Peyer's patch (tissue), 4 donors: ENCODE measurements around the gene UBXN11. TPM values are rescaled to one million over a fixed set of nuclear protein-coding genes. Genes with fewer than 3 reads are reported as not detected.
A peak's percentile ranks its signal among the peaks of the same experiment; 100 is the strongest.

Source experiments
- DNase-seq, 3 donors: peaks; one replicate each; pipeline ENCODE4 v3.0.0-alpha.2; 2017 to 2019
- H3K27ac ChIP-seq, 4 donors: fragments of 200-600 bp; sonication (generic); one replicate each; pipeline ENCODE4 v1.5.1; 2016 to 2019
- H3K27me3 ChIP-seq, 2 donors: fragments of 200-600 bp; sonication (generic); one replicate each; pipeline ENCODE4 v1.5.1; 2019
- H3K36me3 ChIP-seq, 3 donors: fragments of 200-600 bp; sonication (generic); one replicate each; pipeline ENCODE4 v1.5.1; 2016 to 2019
- H3K4me1 ChIP-seq, 4 donors: fragments of 200-600 bp; sonication (generic); one replicate each; pipeline ENCODE4 v1.5.1; 2016 to 2019
- H3K4me3 ChIP-seq, 4 donors: fragments of 200-600 bp; sonication (generic); 1 replicate in 3 of 4; 2 replicates in 1 of 4; pipeline ENCODE4 v1.5.1; 2016 to 2019; ENCODE audit warnings: mild to moderate bottlenecking in 1 of 4
- H3K9me3 ChIP-seq, 4 donors: fragments of 200-600 bp; sonication (generic); one replicate each; pipeline ENCODE4 v1.5.1; 2016 to 2019; ENCODE audit warnings: mild to moderate bottlenecking in 1 of 4
- CTCF ChIP-seq, 6 experiments: fragments of 450-650 bp in 4 of 6; fragments of 200-600 bp in 2 of 6; sonication (generic) in 1 of 6; IDR thresholded peaks; one replicate each; pipeline ENCODE4 v1.5.1; 2017 to 2019; ENCODE audit warnings: antibody characterized with exemption in 6 of 6, mild to moderate bottlenecking in 3 of 6, moderate library complexity in 1 of 6
- POLR2A ChIP-seq, 2 donors: fragments of 450-650 bp; IDR thresholded peaks; one replicate each; pipeline ENCODE4 v1.5.1; 2017; ENCODE audit warnings: antibody characterized with exemption in 2 of 2, mild to moderate bottlenecking in 2 of 2, moderate library complexity in 2 of 2
- total RNA-seq, 4 donors: library from RNA; depleted of rRNA; stranded (reverse); fragments of >200 nt; gene quantifications; one replicate each; pipeline ENCODE4 v1.1.0, GENCODE V29; 2016

Gene UBXN11
- total RNA-seq, 4 donors from 2014 or later: 3.9 to 68.5 (median 18.2) TPM

- H3K9me3 ChIP-seq: no peaks in the 10 kb centered on the region
- no peaks in the 10 kb centered on the region for H3K27me3 ChIP-seq
- H3K4me3 ChIP-seq: no peak overlapping the region
- TF ChIP-seq POLR2A (IDR thresholded peaks at IDR 0.05): no peak
- no peak for TF ChIP-seq CTCF (IDR thresholded peaks at IDR 0.05)
- peaks cover 0 to 22% (median 9%) of the 10 kb centered on the region in 4 donors for H3K4me1 ChIP-seq
- peaks cover 0 to 15% (median 0%) of the 10 kb centered on the region in 3 donors for H3K36me3 ChIP-seq
- no peak overlapping the region for H3K27ac ChIP-seq
- DNase-seq: no peak
Observed at GRCh38 chr1:26324550-26324949, 18.1 kb upstream of the UBXN11 start.

GRCh38 chr1:26323382-26323781, 16.9 kb upstream of the UBXN11 start:
- H3K4me1 ChIP-seq: peaks cover 0 to 22% (median 9%) of the 10 kb centered on the region in 4 donors
- no peak for DNase-seq
- TF ChIP-seq POLR2A (IDR thresholded peaks at IDR 0.05) (no peak), CTCF (IDR thresholded peaks at IDR 0.05) (no peak)
- no peak overlapping the region for H3K27ac ChIP-seq
- H3K9me3 ChIP-seq: no peaks in the 10 kb centered on the region
- H3K27me3 ChIP-seq: no peaks in the 10 kb centered on the region
- peaks cover 0 to 15% (median 0%) of the 10 kb centered on the region in 3 donors for H3K36me3 ChIP-seq
- no peak overlapping the region for H3K4me3 ChIP-seq

- no peaks in the 10 kb centered on the region for H3K27me3 ChIP-seq
- H3K4me3 ChIP-seq: no peak overlapping the region
- H3K27ac ChIP-seq: peak overlapping the region in 1 of 4 donors; percentile 90
- peaks cover 0 to 26% (median 13%) of the 10 kb centered on the region in 4 donors for H3K4me1 ChIP-seq
- no peak for TF ChIP-seq CTCF (IDR thresholded peaks at IDR 0.05)
- no peak for TF ChIP-seq POLR2A (IDR thresholded peaks at IDR 0.05)
- no peaks in the 10 kb centered on the region for H3K9me3 ChIP-seq
- H3K36me3 ChIP-seq: peaks cover 0 to 12% (median 0%) of the 10 kb centered on the region in 3 donors
- no peak for DNase-seq
Observed at GRCh38 chr1:26322042-26322331, 15.6 kb upstream of the UBXN11 start.

- Histone ChIP-seq H3K36me3 (peaks cover 0 to 12% (median 0%) of the 10 kb centered on the region in 3 donors), H3K27me3 (no peaks in the 10 kb centered on the region), H3K4me3 (peak overlapping the region in 1 of 4 donors; percentile 60), H3K27ac (peak overlapping the region in 3 of 4 donors; percentile 11 to 90 (median 21)), H3K9me3 (no peaks in the 10 kb centered on the region), H3K4me1 (peaks cover 0 to 26% (median 17%) of the 10 kb centered on the region in 4 donors)
- DNase-seq: peak; percentile 91 to 98 (median 98)
- TF ChIP-seq POLR2A (IDR thresholded peaks at IDR 0.05) (no peak), CTCF (IDR thresholded peaks at IDR 0.05) (peak; percentile 79 to 95 (median 92))
Observed at GRCh38 chr1:26321315-26322041, 15.0 kb upstream of the UBXN11 start.

- no peaks in the 10 kb centered on the region for H3K9me3 ChIP-seq
- no peak for TF ChIP-seq POLR2A (IDR thresholded peaks at IDR 0.05)
- H3K4me3 ChIP-seq: peak overlapping the region in 1 of 4 donors; percentile 60
- DNase-seq: no peak
- peaks cover 0 to 29% (median 17%) of the 10 kb centered on the region in 4 donors for H3K4me1 ChIP-seq
- H3K27me3 ChIP-seq: no peaks in the 10 kb centered on the region
- H3K36me3 ChIP-seq: peaks cover 0 to 12% (median 0%) of the 10 kb centered on the region in 3 donors
- H3K27ac ChIP-seq: peak overlapping the region in 3 of 4 donors; percentile 11 to 90 (median 21)
Observed at GRCh38 chr1:26320896-26321295, 14.5 kb upstream of the UBXN11 start.

GRCh38 chr1:26318338-26319064, 12.1 kb upstream of the UBXN11 start:
- TF ChIP-seq POLR2A (IDR thresholded peaks at IDR 0.05) (no peak), CTCF (IDR thresholded peaks at IDR 0.05) (no peak)
- H3K4me3 ChIP-seq: peak overlapping the region; percentile 46 to 60 (median 54)
- peaks cover 0 to 33% (median 20%) of the 10 kb centered on the region in 4 donors for H3K4me1 ChIP-seq
- DNase-seq: peak in 2 of 3 donors; percentile 62 to 79
- H3K36me3 ChIP-seq: peaks cover 0 to 12% (median 0%) of the 10 kb centered on the region in 3 donors
- H3K27me3 ChIP-seq: no peaks in the 10 kb centered on the region
- peak overlapping the region; percentile 68 to 90 (median 74) for H3K27ac ChIP-seq
- H3K9me3 ChIP-seq: no peaks in the 10 kb centered on the region
